Measurements from ENCODE around the gene MRRF.

DNA sequence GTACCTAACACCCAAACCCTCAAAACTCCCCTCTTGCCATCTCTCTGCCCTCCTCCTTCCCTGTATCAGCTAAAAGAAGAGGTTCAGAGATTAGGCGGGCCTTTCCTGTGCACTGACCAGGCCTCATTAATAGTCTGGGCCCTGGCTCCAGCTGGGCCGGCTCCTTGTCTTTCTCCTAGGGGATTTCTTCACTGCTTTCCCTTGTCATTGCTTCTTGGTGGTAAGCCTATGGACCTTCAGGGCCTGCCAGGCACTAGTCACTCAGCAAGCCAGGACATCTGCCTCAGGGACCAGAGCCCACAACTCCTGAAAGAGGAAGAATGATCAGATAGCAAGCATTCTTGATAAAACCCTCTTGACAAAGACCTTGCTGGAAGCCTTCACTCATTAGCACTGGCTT lies 50.9 kb downstream of the MRRF start:
- TF ChIP-seq, protein P1, sequence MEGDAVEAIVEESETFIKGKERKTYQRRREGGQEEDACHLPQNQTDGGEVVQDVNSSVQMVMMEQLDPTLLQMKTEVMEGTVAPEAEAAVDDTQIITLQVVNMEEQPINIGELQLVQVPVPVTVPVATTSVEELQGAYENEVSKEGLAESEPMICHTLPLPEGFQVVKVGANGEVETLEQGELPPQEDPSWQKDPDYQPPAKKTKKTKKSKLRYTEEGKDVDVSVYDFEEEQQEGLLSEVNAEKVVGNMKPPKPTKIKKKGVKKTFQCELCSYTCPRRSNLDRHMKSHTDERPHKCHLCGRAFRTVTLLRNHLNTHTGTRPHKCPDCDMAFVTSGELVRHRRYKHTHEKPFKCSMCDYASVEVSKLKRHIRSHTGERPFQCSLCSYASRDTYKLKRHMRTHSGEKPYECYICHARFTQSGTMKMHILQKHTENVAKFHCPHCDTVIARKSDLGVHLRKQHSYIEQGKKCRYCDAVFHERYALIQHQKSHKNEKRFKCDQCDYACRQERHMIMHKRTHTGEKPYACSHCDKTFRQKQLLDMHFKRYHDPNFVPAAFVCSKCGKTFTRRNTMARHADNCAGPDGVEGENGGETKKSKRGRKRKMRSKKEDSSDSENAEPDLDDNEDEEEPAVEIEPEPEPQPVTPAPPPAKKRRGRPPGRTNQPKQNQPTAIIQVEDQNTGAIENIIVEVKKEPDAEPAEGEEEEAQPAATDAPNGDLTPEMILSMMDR (IDR thresholded peaks at IDR 0.05), result no peak
- no peak for TF ChIP-seq EP300 (IDR thresholded peaks at IDR 0.05)
- TF ChIP-seq POLR2A (IDR thresholded peaks at IDR 0.05), result no peak

All from tibial nerve (tissue), 4 donors.